GM21381 (cell line): ENCODE data around the gene MYL11.

ENCODE experiments used
- ATAC-seq: cut with Tn5 transposase; IDR thresholded peaks from one replicate; pipeline ENCODE4 v1.9.1; 2021; ENCODE audit warnings: mild to moderate bottlenecking, moderate library complexity; ENCODE audit not compliant: unreplicated experiment

The MYL11 gene

DNA sequence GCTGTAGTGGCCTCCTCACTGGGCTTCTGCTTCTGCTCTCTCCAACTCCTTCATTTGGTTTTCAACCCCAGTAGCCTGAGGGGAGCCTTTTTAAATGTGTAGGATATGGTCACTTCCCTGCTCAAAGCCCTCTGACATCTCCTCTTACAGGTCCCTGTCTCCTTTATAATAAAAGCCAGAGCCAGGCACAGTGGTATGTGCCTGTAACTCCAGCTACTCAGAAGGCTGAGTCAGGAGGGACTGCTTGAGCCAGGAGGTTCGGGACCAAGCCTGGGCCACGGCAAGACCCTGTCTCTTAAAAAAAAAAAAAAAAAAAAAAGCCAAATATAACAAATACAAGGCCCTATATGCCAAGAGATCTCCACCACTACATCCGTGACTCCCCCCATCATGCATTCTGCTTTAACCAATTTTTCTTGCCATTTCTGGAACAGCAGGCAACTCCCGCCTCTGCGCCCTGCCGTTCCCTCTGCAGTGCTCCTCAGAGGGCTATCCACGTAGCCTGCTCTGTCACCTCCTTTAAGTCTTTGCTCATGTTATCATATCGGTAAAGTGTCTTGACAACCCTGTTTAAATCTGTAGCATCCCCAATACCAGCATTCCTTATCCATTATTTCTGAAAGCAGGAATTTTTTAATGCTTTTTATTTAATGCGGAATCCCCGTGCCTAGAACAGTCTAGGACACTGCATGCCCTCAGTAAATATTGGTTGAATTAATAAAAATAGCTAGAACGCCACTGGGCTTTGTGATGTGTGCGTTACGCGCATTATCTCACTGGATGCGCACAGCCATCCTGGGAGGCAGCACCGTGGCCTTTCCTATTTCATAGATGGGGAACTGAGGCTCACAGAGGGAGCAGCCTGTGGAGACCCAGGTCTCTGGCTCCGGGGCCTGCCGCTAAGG is 42.3 kb downstream of the MYL11 start:
- ATAC-seq = no peak

DNA sequence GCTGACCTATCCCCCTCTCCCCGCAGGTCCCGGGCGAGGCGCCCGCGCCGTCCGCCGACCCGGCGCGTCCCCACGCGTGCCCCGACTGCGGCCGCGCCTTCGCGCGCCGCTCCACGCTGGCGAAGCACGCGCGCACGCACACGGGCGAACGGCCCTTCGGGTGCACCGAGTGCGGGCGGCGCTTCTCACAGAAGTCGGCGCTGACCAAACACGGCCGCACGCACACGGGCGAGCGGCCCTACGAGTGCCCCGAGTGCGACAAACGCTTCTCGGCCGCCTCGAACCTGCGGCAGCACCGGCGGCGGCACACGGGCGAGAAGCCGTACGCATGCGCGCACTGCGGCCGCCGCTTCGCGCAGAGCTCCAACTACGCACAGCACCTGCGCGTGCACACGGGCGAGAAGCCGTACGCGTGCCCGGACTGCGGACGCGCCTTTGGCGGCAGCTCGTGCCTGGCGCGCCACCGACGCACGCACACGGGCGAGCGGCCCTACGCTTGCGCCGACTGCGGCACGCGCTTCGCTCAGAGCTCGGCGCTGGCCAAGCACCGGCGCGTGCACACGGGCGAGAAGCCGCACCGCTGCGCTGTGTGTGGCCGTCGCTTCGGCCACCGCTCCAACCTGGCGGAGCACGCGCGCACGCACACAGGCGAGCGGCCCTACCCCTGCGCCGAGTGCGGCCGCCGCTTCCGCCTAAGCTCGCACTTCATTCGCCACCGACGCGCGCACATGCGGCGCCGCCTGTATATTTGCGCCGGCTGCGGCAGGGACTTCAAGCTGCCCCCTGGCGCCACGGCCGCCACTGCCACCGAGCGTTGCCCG is 43.1 kb downstream of the MYL11 start:
- ATAC-seq = peak; percentile 76

DNA sequence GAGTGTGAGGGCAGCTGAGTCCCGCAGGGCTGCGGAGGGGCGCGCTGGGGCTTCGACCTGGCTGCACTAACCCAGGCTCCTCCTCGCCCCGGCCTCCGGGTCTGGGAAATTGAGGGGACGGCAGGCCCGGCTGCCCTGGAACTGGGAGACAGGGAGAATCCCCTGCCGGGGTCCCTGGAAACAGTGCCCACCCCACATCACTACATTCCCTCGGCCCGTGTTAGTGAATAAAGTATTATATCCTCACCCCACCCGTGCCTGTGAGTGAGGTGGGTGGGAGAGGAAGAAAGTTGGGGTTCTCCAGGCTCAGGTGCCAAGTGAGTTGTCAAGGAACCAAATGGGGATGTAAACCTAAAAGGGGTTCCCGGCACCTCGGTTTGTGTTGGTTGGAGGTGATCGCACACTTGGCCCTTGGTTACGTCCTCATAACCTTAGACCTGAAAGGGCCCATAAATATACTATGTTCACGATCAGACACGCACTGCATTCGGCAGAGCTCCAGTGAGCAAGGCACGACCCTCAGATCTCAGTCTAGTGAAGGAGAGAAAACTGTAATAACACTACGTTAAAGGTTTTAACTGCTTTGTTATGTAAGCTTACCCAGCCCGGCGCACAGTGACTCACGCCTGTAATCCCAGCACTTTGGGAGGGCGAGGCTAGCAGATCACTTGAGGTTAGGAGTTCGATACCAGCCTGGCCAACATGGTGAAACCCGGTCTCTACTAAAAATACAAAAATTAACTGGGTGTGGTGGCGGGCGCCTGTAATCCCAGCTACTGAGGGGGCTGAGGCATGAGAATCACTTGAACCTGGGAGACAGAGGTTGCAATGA is 44.0 kb downstream of the MYL11 start:
- ATAC-seq = no peak

DNA sequence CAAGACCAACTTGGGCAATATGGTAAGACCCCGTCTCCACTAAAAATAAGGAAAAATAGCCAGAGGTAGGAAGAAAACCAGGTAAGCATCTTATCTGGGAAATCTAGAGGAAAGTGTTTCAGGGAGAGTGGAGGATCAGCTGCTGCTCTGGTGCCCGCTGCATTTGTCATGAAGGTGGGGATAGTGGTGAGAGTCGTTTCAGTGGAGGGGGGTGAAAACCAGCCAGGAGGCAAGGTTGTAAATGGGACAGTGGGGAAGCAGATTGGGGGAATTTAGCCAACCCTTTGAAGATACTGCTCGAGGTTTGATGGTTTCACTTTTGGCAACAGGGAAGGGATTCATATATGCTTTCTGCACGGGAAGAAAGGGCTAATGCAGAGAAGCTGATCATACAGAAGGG is 46.4 kb downstream of the MYL11 start:
- ATAC-seq = no peak
